DMS53 treated with DMSO at 0.1 percent for 48 hours (cell line): ENCODE results near the gene FMO3.
A peak's percentile ranks its signal among the peaks of the same experiment; 100 is the strongest.

Experiments used
- DNase-seq: peaks from one replicate; lab custom pipeline; 2025; ENCODE audit not compliant: unreplicated experiment; lab: John Stamatoyannopoulos, UW

Gene FMO3

DNA sequence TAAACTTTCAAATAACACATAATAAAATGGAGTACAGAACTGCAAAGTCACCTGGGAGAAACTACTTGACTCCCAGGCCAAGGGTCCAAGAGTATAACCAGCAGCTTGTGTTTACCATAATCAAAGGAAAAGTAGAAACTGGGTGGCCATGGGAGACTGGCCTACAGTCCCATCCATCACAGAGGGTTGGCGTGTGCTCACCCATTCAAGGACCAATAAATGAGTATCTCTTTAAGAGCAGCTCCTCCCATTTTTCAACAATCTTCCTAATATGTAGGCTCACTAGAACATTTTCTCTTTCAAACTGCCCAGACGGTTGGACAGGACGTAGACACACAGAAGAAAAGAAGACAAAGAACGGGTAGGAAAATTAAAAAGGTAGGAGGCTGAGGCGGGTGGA lies at the start of gene FMO3:
FMO3 (plus strand) TSS at position 302 of the 400 bp plus-strand sequence. CDS start 1,754 bp downstream, outside the sequence.
- DNase-seq, result no peak

DNA sequence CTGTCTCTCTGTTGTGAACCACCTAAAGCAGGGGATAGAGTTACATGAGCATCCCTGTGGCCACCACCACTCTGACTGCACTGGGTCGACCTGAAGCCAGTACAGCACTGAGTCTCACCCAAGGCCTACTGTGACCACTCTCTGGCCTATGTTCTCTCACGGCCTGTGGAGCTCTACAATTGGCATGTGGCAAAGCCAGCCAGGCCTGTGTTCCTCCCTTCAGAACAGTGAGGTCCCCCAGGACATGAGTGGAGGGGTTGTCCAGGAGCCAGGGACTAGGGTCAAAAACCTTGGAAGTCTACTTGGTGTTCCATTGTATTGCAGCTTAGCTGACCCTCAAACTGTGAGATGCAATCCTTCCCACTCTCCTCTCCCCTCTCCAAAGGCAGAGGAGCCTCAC lies 42.7 kb upstream of the FMO3 start:
- DNase-seq, result no peak

DNA sequence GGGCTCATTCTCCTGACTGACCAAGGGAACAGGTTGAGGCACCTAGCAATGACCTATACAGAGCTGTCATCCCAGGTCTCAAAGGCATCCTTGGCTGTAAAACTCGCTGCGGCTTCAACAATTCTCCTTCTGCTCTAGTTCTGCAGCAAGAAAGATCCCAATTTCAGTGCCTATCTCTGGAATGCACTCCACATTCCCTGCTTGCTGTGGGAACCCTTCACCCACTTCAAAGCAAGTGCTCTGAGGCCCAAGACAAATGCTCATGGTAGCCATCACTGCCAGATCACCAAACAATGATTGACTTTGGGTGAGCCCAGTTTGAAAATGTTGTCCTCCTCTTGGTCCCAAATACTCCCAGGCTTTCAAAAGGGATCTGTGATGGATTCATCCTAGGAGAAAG lies 37.7 kb upstream of the FMO3 start:
- DNase-seq, result no peak

DNA sequence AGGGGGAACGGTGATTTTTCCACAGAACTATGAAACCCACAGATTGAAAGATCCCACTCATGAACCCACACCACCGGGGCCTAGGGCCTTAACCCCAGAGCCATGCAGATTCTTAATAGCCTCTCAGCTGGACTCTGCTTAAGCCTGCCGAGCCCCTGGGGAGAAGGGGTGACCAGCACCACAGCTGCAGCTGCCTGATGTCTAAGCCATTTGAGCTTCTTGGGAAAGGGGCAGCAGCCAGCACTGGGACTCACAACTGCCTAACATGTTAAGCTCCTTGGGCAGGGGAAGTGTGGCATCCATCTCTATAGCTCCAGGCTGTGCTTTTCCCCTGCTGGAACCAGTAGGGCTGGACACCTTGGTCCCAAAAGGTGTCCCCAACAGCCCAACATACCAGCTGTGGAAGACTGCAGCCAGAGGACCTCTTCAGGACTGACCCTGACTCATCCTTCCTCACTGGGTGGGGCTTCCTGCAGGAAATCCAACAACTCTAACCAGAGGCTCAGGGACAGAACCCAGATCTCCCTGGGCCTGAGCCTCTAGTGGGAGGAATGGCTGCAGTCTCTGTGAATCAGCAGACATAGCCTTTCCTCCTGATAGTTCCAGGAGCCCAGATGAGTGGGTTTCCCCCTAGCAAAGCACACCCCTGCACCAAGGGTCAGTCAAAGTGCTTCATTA lies 34.6 kb upstream of the FMO3 start:
- DNase-seq, result no peak

DNA sequence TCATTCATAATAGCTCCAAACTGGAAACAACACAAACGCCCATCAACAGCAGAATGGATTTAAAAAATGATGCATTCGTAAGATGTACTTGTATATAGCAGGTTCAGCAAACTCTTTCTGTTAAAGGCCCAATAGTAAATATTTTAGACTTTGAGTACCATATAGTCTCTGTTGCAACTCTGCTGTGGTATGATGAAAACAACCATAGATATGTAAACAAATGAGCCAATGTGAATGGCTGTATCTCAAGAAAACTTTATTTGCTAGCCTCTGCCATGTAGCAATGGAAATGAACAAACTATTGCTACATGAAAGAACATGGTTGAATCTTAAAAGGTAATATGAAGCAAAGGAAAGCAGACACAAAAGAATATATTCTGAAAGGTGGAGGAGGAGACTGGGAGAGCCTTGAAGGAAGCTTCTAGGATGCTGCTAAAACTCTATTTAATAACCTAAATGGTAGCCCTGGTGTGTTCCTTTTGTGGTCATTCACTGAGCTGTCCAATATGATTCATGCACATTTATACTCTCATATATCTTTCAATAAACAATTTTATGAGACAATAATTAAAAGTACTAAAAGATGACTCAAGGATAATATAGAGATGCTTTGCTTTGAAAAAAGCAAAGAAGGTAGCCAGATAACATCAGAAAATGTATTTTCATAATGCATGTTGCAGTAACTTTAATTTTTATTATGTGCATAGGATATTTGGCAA lies 29.1 kb upstream of the FMO3 start:
- no peak for DNase-seq

DNA sequence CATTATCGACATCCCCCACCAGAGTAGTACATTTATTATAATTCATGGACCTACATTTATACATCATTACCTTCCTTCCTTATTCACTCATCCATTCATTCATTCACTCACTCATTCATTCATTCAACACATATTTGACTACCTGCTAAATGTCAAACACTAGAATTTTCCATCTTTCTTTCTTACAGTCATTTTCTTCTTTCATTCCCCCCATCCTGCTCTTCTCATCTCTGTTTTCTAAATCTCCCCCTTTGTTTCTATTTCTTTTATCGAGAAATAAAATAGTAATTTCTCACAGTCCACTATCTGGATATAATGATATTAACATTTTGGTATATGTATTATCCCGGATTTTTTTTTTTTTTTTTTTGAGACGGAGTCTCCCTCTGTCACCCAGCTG lies 27.8 kb upstream of the FMO3 start:
- DNase-seq, result no peak

DNA sequence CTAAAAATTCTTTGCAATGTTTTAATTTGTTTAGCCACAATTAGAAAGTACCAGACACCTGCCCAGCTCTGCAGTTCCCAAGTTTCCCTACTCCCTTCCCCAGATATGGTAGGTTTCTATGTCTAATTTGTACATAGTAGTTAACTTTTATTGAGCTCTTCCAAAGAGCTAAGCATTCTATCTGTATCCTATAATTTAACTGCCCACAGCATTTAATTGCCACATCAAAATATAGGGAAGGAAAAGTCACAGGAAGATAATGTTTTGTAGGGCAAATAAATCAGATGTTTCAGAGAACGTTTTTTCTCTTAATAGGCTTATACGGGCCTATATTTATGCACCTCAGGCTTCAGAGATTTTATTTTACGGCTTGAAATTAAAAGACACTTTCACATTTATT lies 15.7 kb upstream of the FMO3 start:
- no peak for DNase-seq

DNA sequence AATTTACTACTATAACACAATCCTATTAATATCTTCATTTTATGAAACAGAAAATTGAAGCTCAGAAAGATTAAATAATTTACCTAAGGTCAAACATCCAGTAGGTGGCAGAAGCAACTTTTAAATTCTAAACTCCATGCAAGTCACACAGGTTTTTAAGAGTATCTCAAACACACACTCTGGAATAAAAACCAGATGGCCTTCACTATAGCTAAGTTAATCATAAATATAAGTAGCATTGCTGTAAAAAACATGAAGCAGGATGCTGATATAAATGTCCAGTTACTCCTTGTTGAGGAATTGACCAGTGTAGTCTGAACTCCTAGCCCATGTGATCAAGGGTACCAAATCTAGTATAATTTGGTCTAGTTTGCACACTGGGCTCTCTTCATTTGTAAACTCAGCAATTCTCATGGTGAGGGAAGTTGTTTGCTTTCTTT lies 9.4 kb upstream of the FMO3 start:
- peak; percentile 21 for DNase-seq

DNA sequence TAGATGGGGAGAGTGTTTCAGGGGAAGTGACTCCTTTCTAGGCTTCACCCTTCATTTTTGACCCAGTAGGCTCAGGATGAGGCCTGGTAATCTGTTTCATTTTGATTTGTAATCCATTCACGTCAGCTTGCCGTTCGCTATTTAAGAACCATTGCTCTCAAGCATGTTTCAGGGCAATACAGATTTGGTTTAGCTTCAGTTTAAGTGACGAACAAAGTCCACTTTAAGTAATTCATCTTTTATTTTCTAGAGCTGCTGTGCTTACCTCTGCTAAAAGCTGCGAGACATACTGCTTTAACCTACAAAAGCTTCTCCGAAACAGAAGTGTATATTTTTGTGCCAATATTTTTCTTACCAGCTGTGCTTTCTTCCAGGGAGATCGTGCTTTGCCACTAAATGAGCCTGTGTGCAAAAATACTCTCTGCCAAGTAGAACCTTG lies 8.9 kb upstream of the FMO3 start:
- DNase-seq, result no peak

DNA sequence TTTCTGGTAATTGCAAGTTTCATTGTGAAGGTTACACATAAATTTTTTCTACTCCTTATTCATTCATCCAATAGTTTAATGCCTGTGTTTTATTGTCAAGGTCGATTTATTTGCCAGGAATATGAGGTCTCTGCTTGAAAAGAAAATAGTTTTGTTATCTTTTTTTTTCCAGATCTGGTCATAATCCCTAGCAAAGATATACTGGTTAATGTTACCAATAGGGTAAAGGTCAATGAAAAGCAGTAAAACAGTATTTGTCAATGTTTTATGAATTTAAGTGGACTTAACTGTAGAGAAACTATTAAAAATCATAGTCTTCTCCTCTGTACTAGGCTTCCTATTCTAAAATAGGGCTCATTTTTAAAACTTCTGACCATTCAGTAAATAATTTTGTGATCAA lies 8.1 kb upstream of the FMO3 start:
- DNase-seq, result peak; percentile 4

DNA sequence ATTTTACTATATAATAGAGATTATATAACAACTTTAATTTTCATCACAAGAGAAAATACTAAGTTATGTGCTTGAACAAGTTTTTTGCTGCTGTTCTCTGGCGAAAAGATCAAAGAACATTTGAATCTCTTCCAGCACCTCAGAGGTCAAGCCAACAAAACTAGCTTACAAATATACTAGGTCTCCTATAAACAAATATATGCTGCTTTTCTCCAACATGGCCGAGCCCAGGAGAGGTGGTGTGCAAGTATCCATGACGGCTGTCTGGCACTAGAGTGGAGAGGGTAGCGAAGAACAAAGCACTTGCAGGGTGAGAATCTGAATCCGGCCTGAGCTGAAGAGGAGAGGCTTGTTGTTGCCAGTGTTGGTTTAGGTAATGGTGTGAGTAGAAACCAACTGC lies 7.5 kb upstream of the FMO3 start:
- DNase-seq, result peak; percentile 71

DNA sequence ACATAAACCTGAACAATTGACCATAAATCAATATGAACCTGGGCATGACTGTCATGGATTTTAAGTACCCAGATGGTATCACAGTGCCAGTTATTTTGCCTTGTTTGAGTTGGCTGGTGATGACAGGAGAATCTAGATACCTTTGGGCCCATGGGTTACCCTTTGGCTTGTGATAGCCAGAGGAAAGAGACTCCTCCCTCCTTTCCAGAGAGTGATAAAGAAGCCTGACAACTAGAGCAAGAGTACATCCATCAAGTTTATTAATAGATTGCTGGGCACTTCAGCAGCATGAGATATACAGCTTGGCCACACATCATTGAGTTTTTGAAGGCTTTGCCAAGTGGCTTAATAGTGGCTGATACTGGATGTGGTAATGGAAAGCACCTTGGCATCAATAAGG lies 6.6 kb upstream of the FMO3 start:
- peak; percentile 9 for DNase-seq

DNA sequence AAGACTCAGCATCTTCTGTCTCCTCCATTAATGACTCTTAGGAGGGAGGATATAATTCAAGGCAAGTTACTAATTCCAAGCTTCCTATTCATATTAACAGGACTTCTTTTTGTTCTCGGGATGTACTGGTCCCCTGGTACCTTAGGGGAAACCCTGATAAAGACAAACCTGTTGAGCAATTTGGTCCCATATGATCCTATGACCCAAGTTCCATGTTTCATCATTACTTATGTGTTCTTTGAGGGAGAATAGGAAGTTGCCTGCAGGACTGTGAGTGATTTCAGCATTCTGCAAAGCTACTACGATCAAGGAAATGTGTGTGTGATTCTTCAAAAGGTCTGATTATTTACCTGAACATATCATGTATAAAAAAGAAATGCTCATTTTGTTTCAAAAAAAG lies 5.8 kb upstream of the FMO3 start:
- no peak for DNase-seq

DNA sequence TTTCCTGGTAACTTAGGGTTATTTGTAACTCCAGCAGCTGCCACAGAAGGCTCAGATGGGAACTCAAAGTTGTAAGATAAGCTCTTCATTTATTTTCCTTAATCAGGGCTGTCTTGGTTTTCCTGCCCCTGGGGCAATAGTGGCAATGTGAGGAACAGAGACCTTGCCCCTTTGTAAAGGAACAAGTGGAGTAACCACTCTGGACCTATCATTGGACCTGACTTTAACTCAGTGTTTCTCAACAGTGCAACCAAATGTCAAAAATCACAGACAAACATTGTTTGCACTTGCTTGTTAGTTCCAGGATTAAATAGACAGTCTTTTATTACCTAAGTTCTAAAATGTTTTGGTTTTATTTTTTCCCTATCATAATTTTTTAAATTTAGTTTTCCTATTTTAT lies 2.8 kb upstream of the FMO3 start:
- DNase-seq, result no peak

DNA sequence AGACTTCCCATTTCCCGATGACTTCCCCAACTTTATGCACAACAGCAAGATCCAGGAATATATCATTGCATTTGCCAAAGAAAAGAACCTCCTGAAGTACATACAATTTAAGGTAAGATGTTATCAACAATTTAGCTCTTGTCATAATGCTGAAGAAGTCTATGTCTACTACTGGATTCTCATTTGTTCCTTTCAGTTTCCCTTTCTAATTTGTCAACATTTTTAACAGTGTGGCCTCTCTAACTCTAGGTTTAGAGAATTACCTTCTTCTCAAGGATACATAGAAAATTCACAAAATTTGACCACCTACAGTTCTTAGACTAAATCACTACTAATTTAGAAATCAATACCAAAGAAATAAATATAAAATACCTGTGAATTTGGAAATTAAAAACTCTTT lies 13.2 kb downstream of the FMO3 start:
- DNase-seq, result no peak

DNA sequence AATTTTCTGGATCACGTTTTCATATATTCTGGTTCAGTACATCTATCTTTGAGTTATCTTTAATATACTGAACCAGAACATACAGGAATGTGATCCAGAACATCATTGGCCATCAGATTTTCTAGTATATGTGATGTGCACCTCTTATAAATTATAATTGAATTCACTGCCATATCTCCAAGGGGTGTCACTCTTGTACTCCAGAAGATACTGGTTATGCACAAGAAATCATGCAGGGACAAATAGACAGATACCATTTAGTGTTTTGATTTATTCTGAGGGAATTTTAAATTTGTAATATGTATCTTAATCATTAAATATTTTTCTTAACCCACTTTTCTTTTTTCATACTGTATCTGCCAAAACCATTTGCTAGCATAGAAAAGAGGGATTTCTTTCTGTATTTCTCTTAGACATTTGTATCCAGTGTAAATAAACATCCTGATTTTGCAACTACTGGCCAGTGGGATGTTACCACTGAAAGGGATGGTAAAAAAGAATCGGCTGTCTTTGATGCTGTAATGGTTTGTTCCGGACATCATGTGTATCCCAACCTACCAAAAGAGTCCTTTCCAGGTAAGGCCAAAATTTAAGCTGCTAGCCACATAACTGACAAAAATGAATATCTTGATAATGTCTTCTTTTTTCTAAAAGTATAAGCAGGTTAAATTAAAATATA lies 16.7 kb downstream of the FMO3 start:
- no peak for DNase-seq

DNA sequence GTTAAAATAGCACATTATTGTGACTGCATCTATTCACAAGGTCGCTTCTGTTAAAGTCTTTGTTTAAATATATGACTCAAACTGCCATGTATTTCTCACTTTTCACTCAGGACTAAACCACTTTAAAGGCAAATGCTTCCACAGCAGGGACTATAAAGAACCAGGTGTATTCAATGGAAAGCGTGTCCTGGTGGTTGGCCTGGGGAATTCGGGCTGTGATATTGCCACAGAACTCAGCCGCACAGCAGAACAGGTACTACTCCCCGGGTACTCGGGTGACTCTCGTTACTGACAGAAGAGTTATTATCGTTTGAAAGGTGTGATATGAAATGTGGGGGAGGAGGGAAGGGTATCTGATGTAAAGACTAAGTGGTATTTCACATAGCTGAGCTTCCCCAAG lies 17.3 kb downstream of the FMO3 start:
- DNase-seq, result no peak

DNA sequence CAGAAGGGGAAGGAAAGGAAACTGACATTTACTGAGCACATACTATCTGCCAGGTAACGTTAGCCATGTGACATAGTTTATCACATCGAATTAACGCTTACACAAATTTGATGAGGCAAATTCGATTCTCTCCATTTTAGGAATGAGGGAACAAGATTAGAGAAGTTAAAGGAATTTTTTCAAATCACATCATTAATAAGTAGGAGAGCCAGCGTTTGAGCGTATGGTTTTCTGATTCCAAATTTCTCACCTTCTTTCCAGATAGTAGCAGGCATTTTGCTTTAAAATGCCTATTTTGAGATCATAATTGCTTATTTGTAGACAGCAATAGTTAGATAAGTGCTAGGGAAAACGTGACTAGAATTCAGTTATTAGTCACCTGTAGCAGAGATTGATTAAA lies 19.3 kb downstream of the FMO3 start:
- DNase-seq, result no peak

DNA sequence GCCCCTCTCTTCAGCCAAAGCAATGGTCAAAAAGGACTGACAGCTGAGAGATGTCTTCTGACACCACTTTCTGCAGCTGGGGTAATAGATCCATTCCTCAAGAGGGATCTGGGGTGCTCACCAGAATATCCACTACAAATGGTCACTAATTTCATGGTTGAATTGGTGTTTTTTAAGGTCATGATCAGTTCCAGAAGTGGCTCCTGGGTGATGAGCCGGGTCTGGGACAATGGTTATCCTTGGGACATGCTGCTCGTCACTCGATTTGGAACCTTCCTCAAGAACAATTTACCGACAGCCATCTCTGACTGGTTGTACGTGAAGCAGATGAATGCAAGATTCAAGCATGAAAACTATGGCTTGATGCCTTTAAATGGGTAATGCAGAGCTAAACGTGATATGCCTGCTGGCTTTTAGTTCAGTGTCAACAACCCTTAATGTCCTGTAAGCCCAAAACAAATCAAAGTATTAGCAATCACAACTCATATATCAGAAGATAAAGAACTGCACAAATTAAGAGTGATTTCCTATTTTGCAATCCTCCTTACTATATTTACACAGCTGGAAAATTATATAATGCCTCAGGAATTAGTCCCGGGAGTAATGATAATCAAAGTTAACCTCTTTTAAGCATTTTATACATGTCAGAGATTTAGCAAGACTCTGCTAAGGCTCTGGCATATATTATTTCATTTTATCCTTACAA lies 20.1 kb downstream of the FMO3 start:
- DNase-seq, result no peak

DNA sequence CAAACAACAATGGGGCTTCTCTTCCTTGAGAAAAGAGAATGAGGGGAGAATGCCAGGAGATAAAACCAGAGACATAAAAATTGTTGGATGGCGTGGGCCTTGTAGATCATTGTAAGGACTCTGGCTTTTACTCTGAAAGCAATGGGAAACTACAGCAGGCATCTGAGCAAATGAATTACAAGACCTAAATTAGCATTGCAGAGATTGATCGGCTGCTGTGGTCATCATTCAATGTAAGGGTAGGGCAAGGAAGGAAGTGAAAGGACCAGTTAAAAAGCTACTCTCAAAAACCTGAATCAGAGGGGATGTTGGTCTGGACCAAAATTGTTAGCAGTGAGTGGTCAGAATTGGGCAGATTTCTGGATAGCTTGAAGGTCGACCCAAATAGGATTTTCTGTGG lies 21.4 kb downstream of the FMO3 start:
- DNase-seq, result no peak

DNA sequence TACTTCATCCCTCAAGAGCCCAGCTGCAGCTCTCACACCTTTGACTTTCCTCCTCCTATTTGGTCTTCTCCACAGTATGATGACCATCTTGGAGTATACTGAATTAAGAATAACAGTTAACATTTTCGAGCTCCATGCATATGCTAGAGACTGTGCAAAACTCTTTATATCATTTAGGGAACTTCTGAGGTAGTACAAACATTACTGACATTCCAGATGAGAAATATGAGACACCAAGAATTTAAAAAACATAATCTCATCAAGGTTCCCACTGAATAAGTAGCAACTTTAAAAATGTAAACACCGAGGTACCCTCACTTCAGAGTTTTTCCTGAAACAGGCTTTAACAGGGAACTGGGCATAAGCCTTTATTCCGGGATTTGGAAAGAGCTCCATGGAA lies 22.7 kb downstream of the FMO3 start:
- DNase-seq, result no peak
